ENCODE measurements around the gene CEACAM1. TPM values are rescaled to one million over a fixed set of nuclear protein-coding genes. Genes with fewer than 3 reads are reported as not detected.
"Not testable (repeated sequence)": the region's sequence is repeated elsewhere in the genome, so short reads cannot be mapped to it uniquely, and the experiment has no call there.

The CEACAM1 gene
- total and polyA plus RNA-seq, 2 donors from 2014 or later: 33.1 to 34.3 TPM

GRCh38 chr19:42560731-42561130 lies 32.5 kb upstream of the CEACAM1 start:
- intact Hi-C loops (cut with DNase I): no loop called here

GRCh38 chr19:42558450-42559150 lies 30.3 kb upstream of the CEACAM1 start:
- FAIRE-seq (no peak), DNase-seq (no peak)
- H3K27ac ChIP-seq (ENCODE audit: low read depth in 2 of 2, low read length in 2 of 2): no peak overlapping the region
- intact Hi-C loops (cut with DNase I): no loop called here
- H3K4me1 ChIP-seq (ENCODE audit: control insufficient read depth in 2 of 3, insufficient read depth in 2 of 3, low read depth in 1 of 3, low read length in 3 of 3): no peaks in the 10 kb centered on the region
- H3K36me3 ChIP-seq (ENCODE audit: control insufficient read depth in 2 of 3, insufficient read depth in 3 of 3, low read length in 3 of 3): no peaks in the 10 kb centered on the region
- no peaks in the 10 kb centered on the region for H3K27me3 ChIP-seq (ENCODE audit: control insufficient read depth, insufficient read depth, low read length)
- H3K9me3 ChIP-seq (ENCODE audit: control insufficient read depth in 2 of 3, insufficient read depth in 1 of 3, low read length in 3 of 3): no peaks in the 10 kb centered on the region
- no peak overlapping the region for H3K9ac ChIP-seq (ENCODE audit: low read length in 3 of 3)
- no peak for TF ChIP-seq CTCF (IDR thresholded peaks at IDR 0.05; ENCODE audit: borderline replicate concordance, extremely low read depth, insufficient read depth)
- H3K4me3 ChIP-seq (ENCODE audit: low read length in 3 of 3): no peak overlapping the region

More at GRCh38 chr19:42560731-42561130, 32.5 kb upstream of the CEACAM1 start:
- H3K9ac ChIP-seq (ENCODE audit: low read length in 3 of 3): no peak overlapping the region
- FAIRE-seq (no peak), DNase-seq (no peak)
- no peak overlapping the region for H3K4me3 ChIP-seq (ENCODE audit: low read length in 3 of 3)
- no peaks in the 10 kb centered on the region for H3K27me3 ChIP-seq (ENCODE audit: control insufficient read depth, insufficient read depth, low read length)
- no peaks in the 10 kb centered on the region for H3K36me3 ChIP-seq (ENCODE audit: control insufficient read depth in 2 of 3, insufficient read depth in 3 of 3, low read length in 3 of 3)
- H3K27ac ChIP-seq (ENCODE audit: low read depth in 2 of 2, low read length in 2 of 2): no peak overlapping the region
- TF ChIP-seq CTCF (IDR thresholded peaks at IDR 0.05; ENCODE audit: borderline replicate concordance, extremely low read depth, insufficient read depth): no peak
- no peaks in the 10 kb centered on the region for H3K4me1 ChIP-seq (ENCODE audit: control insufficient read depth in 2 of 3, insufficient read depth in 2 of 3, low read depth in 1 of 3, low read length in 3 of 3)
- no peaks in the 10 kb centered on the region for H3K9me3 ChIP-seq (ENCODE audit: control insufficient read depth in 2 of 3, insufficient read depth in 1 of 3, low read length in 3 of 3)

- H3K9me3 ChIP-seq (ENCODE audit: control insufficient read depth in 2 of 3, insufficient read depth in 1 of 3, low read length in 3 of 3); intact Hi-C loops (cut with DNase I); H3K27me3 ChIP-seq (ENCODE audit: control insufficient read depth, insufficient read depth, low read length); DNase-seq; FAIRE-seq; H3K36me3 ChIP-seq (ENCODE audit: control insufficient read depth in 2 of 3, insufficient read depth in 3 of 3, low read length in 3 of 3); H3K4me1 ChIP-seq (ENCODE audit: control insufficient read depth in 2 of 3, insufficient read depth in 2 of 3, low read depth in 1 of 3, low read length in 3 of 3); H3K9ac ChIP-seq (ENCODE audit: low read length in 3 of 3); H3K27ac ChIP-seq (ENCODE audit: low read depth in 2 of 2, low read length in 2 of 2); H3K4me3 ChIP-seq (ENCODE audit: low read length in 3 of 3): not testable (repeated sequence)
Measured at GRCh38 chr19:42557386-42557871, 29.1 kb upstream of the CEACAM1 start.

DNA sequence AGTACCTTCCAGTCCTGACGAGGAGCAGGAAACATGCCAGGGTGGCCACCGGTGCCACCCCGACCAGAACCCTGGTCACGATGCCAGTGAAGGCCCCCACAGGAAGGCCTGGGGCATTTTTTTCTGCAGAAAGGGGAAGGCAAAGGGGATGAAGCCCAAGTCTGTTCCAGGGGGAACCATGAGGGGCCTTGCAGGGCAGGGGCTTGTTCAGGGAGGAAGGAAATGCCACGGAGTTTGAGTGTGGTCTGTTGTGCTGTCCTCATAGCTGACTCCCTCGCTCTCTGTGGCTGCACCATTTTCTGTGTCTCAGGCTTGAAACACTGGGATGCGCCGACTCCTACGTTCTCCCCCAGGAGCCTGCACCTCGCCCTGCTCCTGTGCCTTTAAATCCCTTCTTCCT lies 27.5 kb upstream of the CEACAM1 start:
- no peak overlapping the region for H3K4me3 ChIP-seq (ENCODE audit: low read length in 3 of 3)
- FAIRE-seq (no peak), DNase-seq (no peak)
- no peaks in the 10 kb centered on the region for H3K36me3 ChIP-seq (ENCODE audit: control insufficient read depth in 2 of 3, insufficient read depth in 3 of 3, low read length in 3 of 3)
- no peak overlapping the region for H3K9ac ChIP-seq (ENCODE audit: low read length in 3 of 3)
- no peaks in the 10 kb centered on the region for H3K27me3 ChIP-seq (ENCODE audit: control insufficient read depth, insufficient read depth, low read length)
- H3K9me3 ChIP-seq (ENCODE audit: control insufficient read depth in 2 of 3, insufficient read depth in 1 of 3, low read length in 3 of 3): no peaks in the 10 kb centered on the region
- H3K27ac ChIP-seq (ENCODE audit: low read depth in 2 of 2, low read length in 2 of 2): no peak overlapping the region
- TF ChIP-seq CTCF (IDR thresholded peaks at IDR 0.05; ENCODE audit: borderline replicate concordance, extremely low read depth, insufficient read depth): no peak
- no peaks in the 10 kb centered on the region for H3K4me1 ChIP-seq (ENCODE audit: control insufficient read depth in 2 of 3, insufficient read depth in 2 of 3, low read depth in 1 of 3, low read length in 3 of 3)
- intact Hi-C loops (cut with DNase I): no loop called here
